ENCODE data around the gene SLC25A26. TPM values are rescaled to one million over a fixed set of nuclear protein-coding genes. Genes with fewer than 3 reads are reported as not detected.

The SLC25A26 gene
- total RNA-seq, 1 donor: 14.0 TPM

DNA sequence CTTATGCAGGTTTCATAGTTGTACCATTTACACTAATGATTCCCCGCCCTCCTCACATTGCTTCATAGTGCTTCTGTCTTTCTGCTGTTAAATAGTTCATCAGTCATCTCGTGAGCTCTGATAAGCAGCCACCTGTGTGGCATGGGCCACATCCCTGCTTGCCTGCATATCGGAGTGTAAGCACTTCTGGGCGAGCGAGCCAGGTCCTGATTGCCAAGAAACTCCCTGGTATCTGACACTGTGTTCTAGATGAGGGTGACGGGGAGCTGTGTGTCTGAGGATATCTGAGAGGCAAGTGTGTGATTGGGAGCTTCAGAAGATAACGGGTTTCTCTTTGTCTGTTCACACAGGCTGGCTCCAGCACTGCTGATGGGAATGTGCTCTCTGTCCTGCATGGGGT, 149.4 kb downstream of the SLC25A26 start:
- no peak overlapping the region for H3K4me3 ChIP-seq (ENCODE audit: low read depth, low read length)

DNA sequence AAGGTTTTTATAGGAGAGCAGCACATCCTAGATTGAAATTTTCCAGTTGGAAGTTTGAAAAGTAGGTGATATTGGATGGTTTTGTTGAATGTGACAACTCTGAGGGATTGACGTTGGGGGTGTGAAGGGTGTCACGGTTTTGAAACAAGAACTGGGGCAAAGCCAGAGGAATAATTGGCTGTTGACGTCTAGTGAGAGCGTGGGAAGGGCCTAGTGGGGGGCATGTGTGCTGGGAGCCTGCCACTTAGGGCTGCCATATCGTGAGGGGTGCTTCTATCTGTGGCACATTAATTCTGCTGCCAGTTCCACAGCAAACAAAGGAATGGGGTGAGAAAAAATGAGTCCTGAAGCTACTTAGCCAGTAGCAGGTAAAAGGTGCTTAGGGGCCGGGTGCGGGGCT, 150.6 kb downstream of the SLC25A26 start:
- TF ChIP-seq, protein P1, sequence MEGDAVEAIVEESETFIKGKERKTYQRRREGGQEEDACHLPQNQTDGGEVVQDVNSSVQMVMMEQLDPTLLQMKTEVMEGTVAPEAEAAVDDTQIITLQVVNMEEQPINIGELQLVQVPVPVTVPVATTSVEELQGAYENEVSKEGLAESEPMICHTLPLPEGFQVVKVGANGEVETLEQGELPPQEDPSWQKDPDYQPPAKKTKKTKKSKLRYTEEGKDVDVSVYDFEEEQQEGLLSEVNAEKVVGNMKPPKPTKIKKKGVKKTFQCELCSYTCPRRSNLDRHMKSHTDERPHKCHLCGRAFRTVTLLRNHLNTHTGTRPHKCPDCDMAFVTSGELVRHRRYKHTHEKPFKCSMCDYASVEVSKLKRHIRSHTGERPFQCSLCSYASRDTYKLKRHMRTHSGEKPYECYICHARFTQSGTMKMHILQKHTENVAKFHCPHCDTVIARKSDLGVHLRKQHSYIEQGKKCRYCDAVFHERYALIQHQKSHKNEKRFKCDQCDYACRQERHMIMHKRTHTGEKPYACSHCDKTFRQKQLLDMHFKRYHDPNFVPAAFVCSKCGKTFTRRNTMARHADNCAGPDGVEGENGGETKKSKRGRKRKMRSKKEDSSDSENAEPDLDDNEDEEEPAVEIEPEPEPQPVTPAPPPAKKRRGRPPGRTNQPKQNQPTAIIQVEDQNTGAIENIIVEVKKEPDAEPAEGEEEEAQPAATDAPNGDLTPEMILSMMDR (IDR thresholded peaks at IDR 0.05; ENCODE audit: insufficient read depth, low read length): no peak
- no peak overlapping the region for H3K4me3 ChIP-seq (ENCODE audit: low read depth, low read length)
- DNase-seq (ENCODE audit: low read depth): no peak

More for the DNA sequence above, 149.4 kb downstream of the SLC25A26 start:
- no peak for DNase-seq (ENCODE audit: low read depth)
- TF ChIP-seq, protein P1 (IDR thresholded peaks at IDR 0.05; ENCODE audit: insufficient read depth, low read length): no peak

DNA sequence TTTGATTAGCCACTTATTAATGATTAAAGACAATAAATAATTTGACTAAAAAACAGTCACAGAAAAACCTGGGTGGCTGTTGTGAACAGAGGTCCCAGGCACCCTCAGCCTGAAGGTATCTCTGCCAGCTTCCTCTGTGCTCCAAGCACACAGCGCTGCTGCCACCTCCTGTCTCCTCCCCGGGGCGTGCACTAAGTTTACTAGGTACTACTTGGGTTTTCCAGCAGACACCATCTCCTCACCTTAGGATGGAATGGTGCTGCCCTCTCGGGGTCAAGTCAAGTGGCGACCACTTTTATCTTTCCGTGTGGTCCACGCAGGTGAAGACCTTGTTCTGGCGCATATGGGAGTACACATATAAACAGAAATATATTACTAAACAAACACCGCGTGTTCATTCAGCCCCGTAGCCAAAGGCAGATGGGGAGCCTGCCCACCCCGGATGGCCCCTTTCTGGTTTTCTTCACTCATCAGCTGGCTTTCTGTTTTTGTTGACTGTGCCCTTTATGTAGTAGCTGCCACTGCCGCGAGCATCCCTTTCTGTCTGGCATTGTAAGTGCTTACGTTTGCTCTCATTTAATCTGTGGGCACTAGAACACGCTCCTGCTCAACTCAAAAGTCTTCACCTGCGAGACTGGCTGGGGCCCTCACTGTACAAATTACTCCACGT, 152.0 kb downstream of the SLC25A26 start:
- TF ChIP-seq, protein P1 (IDR thresholded peaks at IDR 0.05; ENCODE audit: insufficient read depth, low read length): peak; percentile 33
- DNase-seq (ENCODE audit: low read depth): peak; percentile 28
- H3K4me3 ChIP-seq (ENCODE audit: low read depth, low read length): no peak overlapping the region

DNA sequence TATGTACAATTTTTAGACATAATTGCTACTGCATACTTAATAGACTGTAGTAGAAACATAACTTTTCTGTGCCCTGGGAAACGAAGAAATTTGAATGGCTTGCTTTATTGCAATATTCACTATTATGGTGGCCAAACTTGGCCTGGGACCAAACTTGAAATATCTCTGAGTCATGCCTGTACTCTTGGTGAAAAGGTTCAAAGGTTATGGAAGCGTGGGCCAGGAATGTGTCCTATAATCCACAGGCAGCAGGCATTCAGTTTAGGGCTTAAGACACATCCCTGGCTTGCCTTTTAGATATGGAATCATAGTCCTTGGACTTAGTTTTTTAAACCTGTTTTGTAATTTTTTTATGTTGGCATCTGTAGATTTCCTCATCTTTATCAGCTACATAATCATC, 155.8 kb downstream of the SLC25A26 start:
- peak; percentile 89 for DNase-seq (ENCODE audit: low read depth)
- TF ChIP-seq, protein P1 (IDR thresholded peaks at IDR 0.05; ENCODE audit: insufficient read depth, low read length): no peak
- H3K4me3 ChIP-seq (ENCODE audit: low read depth, low read length): no peak overlapping the region

DNA sequence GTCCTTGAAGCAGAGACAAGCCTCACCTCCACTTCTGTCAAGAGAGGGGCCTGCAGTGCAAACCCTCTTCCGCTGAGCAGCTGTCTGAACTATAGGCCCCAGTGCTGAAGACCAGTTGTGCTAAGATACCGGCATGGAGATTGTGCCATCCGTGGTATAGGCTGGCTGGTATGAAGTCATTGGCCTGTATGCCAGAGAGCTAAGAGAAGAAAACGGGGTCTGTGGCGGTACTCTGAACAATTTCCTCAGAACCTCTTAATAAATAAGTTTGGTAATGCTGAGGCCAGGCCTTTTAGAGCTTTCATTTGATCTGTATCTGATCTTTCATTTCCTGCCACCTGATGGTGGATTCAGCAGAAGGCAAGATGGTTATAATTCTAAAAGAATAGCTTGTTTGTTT, 157.0 kb downstream of the SLC25A26 start:
- TF ChIP-seq, protein P1 (IDR thresholded peaks at IDR 0.05; ENCODE audit: insufficient read depth, low read length): no peak
- H3K4me3 ChIP-seq (ENCODE audit: low read depth, low read length): no peak overlapping the region
- no peak for DNase-seq (ENCODE audit: low read depth)

DNA sequence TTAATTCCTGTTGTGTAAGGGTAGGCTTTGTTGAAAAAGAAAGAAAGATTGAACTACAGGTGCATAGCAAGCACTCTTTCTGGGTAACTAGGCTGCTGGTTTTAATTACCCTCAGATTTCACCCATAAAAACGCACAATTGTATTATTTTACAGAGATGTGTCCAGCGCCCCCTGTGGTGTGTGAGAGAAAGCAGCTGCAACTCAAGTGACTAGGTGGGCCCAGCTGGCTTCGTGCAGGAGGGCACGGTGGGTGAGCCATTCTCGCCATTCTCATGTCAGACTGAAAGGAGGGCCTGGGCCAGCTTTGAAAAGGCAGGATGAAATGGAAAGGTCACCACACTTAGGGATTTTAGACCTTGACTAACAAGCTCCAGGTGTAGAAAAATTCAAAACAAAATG, 157.5 kb downstream of the SLC25A26 start:
- TF ChIP-seq, protein P1 (IDR thresholded peaks at IDR 0.05; ENCODE audit: insufficient read depth, low read length): peak; percentile 45
- no peak overlapping the region for H3K4me3 ChIP-seq (ENCODE audit: low read depth, low read length)
- peak; percentile 13 for DNase-seq (ENCODE audit: low read depth)

DNA sequence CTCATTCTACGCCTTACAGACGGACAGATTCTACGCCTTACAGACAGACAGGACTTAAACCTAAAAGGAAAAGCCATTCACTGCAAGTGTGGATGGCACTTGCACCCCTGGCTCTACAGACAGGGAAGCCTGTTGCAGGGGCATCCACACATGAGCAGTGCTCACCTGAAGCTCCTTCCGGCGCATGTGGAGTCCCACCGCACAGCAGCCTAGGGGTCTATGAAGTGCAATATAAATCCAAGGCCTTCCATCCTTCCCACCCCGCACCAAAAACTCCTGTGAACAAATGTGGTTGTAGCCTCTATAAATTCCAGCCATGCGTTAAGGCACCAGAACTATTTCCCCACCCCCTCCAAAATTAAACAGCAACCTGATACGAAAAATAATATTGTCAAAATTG, 158.8 kb downstream of the SLC25A26 start:
- TF ChIP-seq, protein P1 (IDR thresholded peaks at IDR 0.05; ENCODE audit: insufficient read depth, low read length): no peak
- no peak overlapping the region for H3K4me3 ChIP-seq (ENCODE audit: low read depth, low read length)
- no peak for DNase-seq (ENCODE audit: low read depth)
